Right lobe of liver (tissue), 6 donors: Measurements from ENCODE around the gene DTL. TPM values are rescaled to one million over a fixed set of nuclear protein-coding genes. Genes with fewer than 3 reads are reported as not detected.

Source experiments
- ATAC-seq, 4 donors: fragments of 200-7000 bp; cut with Tn5 transposase; one replicate each; pipeline ENCODE4 v1.9.1; 2020; ENCODE audit warnings: mild to moderate bottlenecking in 4 of 4, moderate library complexity in 4 of 4
- DNase-seq, 3 donors: peaks; one replicate each; pipeline ENCODE4 v3.0.0-alpha.2; 2020
- H3K27ac ChIP-seq, 3 donors: fragments of 200-600 bp; one replicate each; pipeline ENCODE4 v1.8.0; 2022
- H3K27me3 ChIP-seq, 2 donors: fragments of 200-600 bp; one replicate each; pipeline ENCODE4 v1.8.0; 2022
- H3K36me3 ChIP-seq, 4 donors: fragments of 200-600 bp; sonication (generic) in 1 of 4; one replicate each; pipeline versions ENCODE4 v1.5.1 to v1.8.0; 2017 to 2022; ENCODE audit warnings: control low read depth in 1 of 4
- H3K4me1 ChIP-seq, 4 donors: fragments of 200-600 bp; sonication (generic) in 1 of 4; one replicate each; pipeline versions ENCODE4 v1.5.1 to v1.8.0; 2017 to 2022; ENCODE audit warnings: control low read depth in 1 of 4
- H3K4me3 ChIP-seq, 3 donors: fragments of 200-600 bp; one replicate each; pipeline ENCODE4 v1.8.0; 2022
- H3K9me3 ChIP-seq, 4 donors: fragments of 200-600 bp; sonication (generic) in 1 of 4; one replicate each; pipeline versions ENCODE4 v1.5.1 to v1.8.0; 2017 to 2022; ENCODE audit warnings: control low read depth in 1 of 4
- CTCF ChIP-seq, 4 donors: fragments of 200-600 bp in 3 of 4; fragments of 450-650 bp in 1 of 4; IDR thresholded peaks; one replicate each; pipeline versions ENCODE4 v1.5.1 to v1.8.0; 2016 to 2022; ENCODE audit warnings: antibody characterized with exemption in 4 of 4, mild to moderate bottlenecking in 2 of 4
- POLR2A ChIP-seq: fragments of 450-650 bp; IDR thresholded peaks from one replicate; pipeline ENCODE4 v1.6.1; 2017; ENCODE audit warnings: antibody characterized with exemption, mild to moderate bottlenecking
- WGBS: methylation state at CpG from one replicate; pipeline ENCODE4 v1.1.6; 2018; ENCODE audit warnings: low coverage, low lambda C conversion rate; ENCODE audit not compliant: insufficient coverage; ENCODE audit errors: missing lambda C conversion rate; 5-methylcytosine and 5-hydroxymethylcytosine counted together
- intact Hi-C, 2 donors: fragments of 100-400 bp; cut with DNase I; formaldehyde crosslinking; loops; one replicate each; pipeline versions ENCODE4 v1.11.2 to v1.14.1; 2022
- total RNA-seq, 6 experiments: library from RNA; depleted of rRNA in 2 of 6; stranded (reverse); fragments of >200 nt in 2 of 6; fragmentation: NEBNext Ultra II Directional in 3 of 6; extraction: Animal tissue kit (Norgen Biotek cat#: 25700) in 3 of 6; gene quantifications; one replicate each; pipeline versions ENCODE4 v1.1.0 to v1.2.4, GENCODE V29; 2016 to 2023
- donor health status: DM: no; HTN: yes; CAD: no.
- donor health status: DM: no; HTN: no; CAD: no.
- donor health status: DM: no; HTN: no; CAD: no.
- donor health status: DM: no; HTN: yes; CAD: no.
- donor health status: DM: no; HTN: yes; CAD: no.

The DTL gene
- total RNA-seq, 6 experiments from 2014 or later: 0.07 to 12.2 (median 0.94) TPM

GRCh38 chr1:212062832-212063438, 27.4 kb downstream of the DTL start:
- Histone ChIP-seq H3K27me3 (no peaks in the 10 kb centered on the region), H3K4me3 (no peak overlapping the region), H3K27ac (no peak overlapping the region), H3K4me1 (no peaks in the 10 kb centered on the region), H3K9me3 (no peaks in the 10 kb centered on the region), H3K36me3 (no peaks in the 10 kb centered on the region)
- no peak for DNase-seq
- peak; percentile 82 to 88 (median 84) for ATAC-seq
- TF ChIP-seq POLR2A (no peak), CTCF (IDR thresholded peaks at IDR 0.05) (peak; percentile 72 to 74 (median 74))
- intact Hi-C loops: loop anchor here in 1 of 2 donors (10.0 kb wide), 1 partner anchor 392 kb away; no protein-coding TSS in a partner anchor
- 74% methylated on average over 5 of the region's 5 CpGs for WGBS

- no peak for TF ChIP-seq POLR2A
- no peak for TF ChIP-seq CTCF (IDR thresholded peaks at IDR 0.05)
- intact Hi-C loops: loop anchor here in 1 of 2 donors (10.0 kb wide), 1 partner anchor 387 kb away; no protein-coding TSS in a partner anchor
- Histone ChIP-seq H3K4me3 (no peak overlapping the region), H3K9me3 (no peaks in the 10 kb centered on the region), H3K27ac (no peak overlapping the region), H3K36me3 (no peaks in the 10 kb centered on the region), H3K27me3 (no peaks in the 10 kb centered on the region), H3K4me1 (no peaks in the 10 kb centered on the region)
- ATAC-seq: peak; percentile 53 to 82 (median 66)
- WGBS: 64% methylated on average over 3 of the region's 3 CpGs
- DNase-seq: no peak
These were observed 32.2 kb downstream of the DTL start for GRCh38 chr1:212067787-212068186.

- DNase-seq: no peak
- ATAC-seq: peak; percentile 86 to 94 (median 90)
- Histone ChIP-seq H3K36me3 (no peaks in the 10 kb centered on the region), H3K27ac (no peak overlapping the region), H3K4me3 (no peak overlapping the region), H3K9me3 (no peaks in the 10 kb centered on the region), H3K4me1 (no peaks in the 10 kb centered on the region), H3K27me3 (no peaks in the 10 kb centered on the region)
- intact Hi-C loops: loop anchor here in 1 of 2 donors (5.0 to 10.0 kb wide), 2 partner anchors 304 to 386 kb away; no protein-coding TSS in a partner anchor
- TF ChIP-seq CTCF (IDR thresholded peaks at IDR 0.05): peak; percentile 72 to 84 (median 77)
- no peak for TF ChIP-seq POLR2A
These were observed 35.3 kb downstream of the DTL start for GRCh38 chr1:212070720-212071302.

- DNase-seq (no peak), ATAC-seq (no peak)
- intact Hi-C loops: loop anchor here in 1 of 2 donors (5.0 to 10.0 kb wide), 2 partner anchors 303 to 385 kb away; no protein-coding TSS in a partner anchor
- Histone ChIP-seq H3K27ac (no peak overlapping the region), H3K4me1 (no peaks in the 10 kb centered on the region), H3K4me3 (no peak overlapping the region), H3K27me3 (no peaks in the 10 kb centered on the region), H3K36me3 (no peaks in the 10 kb centered on the region), H3K9me3 (no peaks in the 10 kb centered on the region)
- 83% methylated on average over 1 of the region's 1 CpG for WGBS
- TF ChIP-seq POLR2A: no peak
- no peak for TF ChIP-seq CTCF (IDR thresholded peaks at IDR 0.05)
These were observed 36.5 kb downstream of the DTL start for GRCh38 chr1:212072047-212072446.
